C4-2B (cell line): ENCODE data around the gene RMDN2.

Experiments
- CTCF ChIP-seq: fragments of 450-650 bp; conservative IDR thresholded peaks from 2 replicates; pipeline ENCODE4 v1.5.1; 2017; ENCODE audit warnings: mild to moderate bottlenecking
- ZFX ChIP-seq: fragments of 450-650 bp; IDR thresholded peaks from 2 replicates; pipeline ENCODE4 v1.6.1; 2017

- TF ChIP-seq CTCF (no peak), ZFX (no peak)
Observed at GRCh38 chr2:38057651-38058410, 132.7 kb downstream of the RMDN2 start.
